IMR-90 (cell line): ENCODE results near the gene DEFB129. TPM values are rescaled to one million over a fixed set of nuclear protein-coding genes. Genes with fewer than 3 reads are reported as not detected.

Experiments used
- ATAC-seq: fragments of 200-7000 bp; cut with Tn5 transposase; 2 replicates; pipeline ENCODE4 v1.9.1; 2020; ENCODE audit warnings: low read depth, mild to moderate bottlenecking, moderate library complexity
- BruUV-seq: library from RNA; stranded (reverse); fragments of 400-500 nt; replicated peaks from 2 replicates; lab custom pipeline; 2021; lab: Mats Ljungman, UMichigan
- CTCF ChIA-PET: fragments of 300-600 bp; formaldehyde crosslinking; extraction: SDS; loops from one replicate; lab custom pipeline; 2021; ENCODE audit warnings: antibody characterized with exemption; lab: Yijun Ruan, JAX
- POLR2A ChIA-PET: fragments of 300-600 bp; sonication (Branson Sonifier 250); formaldehyde crosslinking; loops from one replicate; lab custom pipeline; 2022; ENCODE audit warnings: antibody characterized with exemption; ENCODE audit not compliant: unreplicated experiment; lab: Charles Lee
- DNase-seq: peaks from one replicate; pipeline ENCODE4 v3.0.0; 2013
- H2AFZ ChIP-seq: replicated peaks from 2 replicates; pipeline ENCODE3; 2013; ENCODE audit warnings: low read length, mild to moderate bottlenecking; ENCODE audit not compliant: poor library complexity
- H2AK5ac ChIP-seq: 2 replicates; pipeline ENCODE4 v1.6.1; 2013; ENCODE audit warnings: low read depth, low read length, inconsistent platforms
- H2AK9ac ChIP-seq: replicated peaks from 2 replicates; pipeline ENCODE3; 2013; ENCODE audit warnings: mild to moderate bottlenecking, low read depth, low read length, moderate library complexity; ENCODE audit not compliant: poor library complexity
- H2BK120ac ChIP-seq: 2 replicates; pipeline ENCODE4 v1.6.1; 2013; ENCODE audit warnings: low read depth, low read length, inconsistent platforms
- H2BK15ac ChIP-seq: 3 replicates; pipeline ENCODE4 v1.6.1; 2013; ENCODE audit warnings: low read depth, low read length, inconsistent platforms
- H2BK20ac ChIP-seq: 2 replicates; pipeline ENCODE4 v1.6.1; 2013; ENCODE audit warnings: low read depth, mild to moderate bottlenecking, inconsistent platforms, low read length, moderate library complexity
- H2BK5ac ChIP-seq: 2 replicates; pipeline ENCODE4 v1.6.1; 2013; ENCODE audit warnings: mild to moderate bottlenecking, low read depth, low read length, inconsistent platforms; ENCODE audit not compliant: poor library complexity, severe bottlenecking
- H3K14ac ChIP-seq: replicated peaks from 2 replicates; pipeline ENCODE4 v1.6.1; 2013; ENCODE audit warnings: low read depth, low read length, inconsistent platforms
- H3K18ac ChIP-seq: 2 replicates; pipeline ENCODE4 v1.6.1; 2013; ENCODE audit warnings: low read depth, low read length, control low read depth
- H3K23ac ChIP-seq: 2 replicates; pipeline ENCODE4 v1.6.1; 2013; ENCODE audit warnings: low read depth, low read length, inconsistent platforms
- H3K27ac ChIP-seq: 2 replicates; pipeline ENCODE4 v1.5.1; 2013; ENCODE audit warnings: mild to moderate bottlenecking, control low read depth, low read length; ENCODE audit not compliant: insufficient read depth
- H3K27me3 ChIP-seq: 2 replicates; pipeline ENCODE4 v1.6.1; 2013; ENCODE audit warnings: low read length; ENCODE audit not compliant: control insufficient read depth, insufficient read depth
- H3K36me3 ChIP-seq: 2 replicates; pipeline ENCODE4 v1.6.1; 2013; ENCODE audit warnings: low read length, mixed read lengths; ENCODE audit not compliant: control insufficient read depth, insufficient read depth
- H3K4ac ChIP-seq: 2 replicates; pipeline ENCODE4 v1.6.1; 2013; ENCODE audit warnings: low read depth, low read length, inconsistent platforms
- H3K4me1 ChIP-seq: 2 replicates; pipeline ENCODE4 v1.6.1; 2013; ENCODE audit warnings: low read length, mixed read lengths; ENCODE audit not compliant: control insufficient read depth, insufficient read depth
- H3K4me2 ChIP-seq: 2 replicates; pipeline ENCODE4 v1.6.1; 2013; ENCODE audit warnings: low read depth, mild to moderate bottlenecking, control low read depth, low read length, moderate library complexity
- H3K4me3 ChIP-seq: 2 replicates; pipeline ENCODE4 v1.5.1; 2013; ENCODE audit warnings: low read depth, mild to moderate bottlenecking, control low read depth, low read length, moderate library complexity; ENCODE audit not compliant: insufficient read depth
- H3K56ac ChIP-seq: 2 replicates; pipeline ENCODE4 v1.6.1; 2013; ENCODE audit warnings: low read length, inconsistent platforms; ENCODE audit not compliant: insufficient read depth; ENCODE audit errors: extremely low read depth
- H3K79me1 ChIP-seq, 2 experiments: 2 replicates each; pipeline ENCODE4 v1.6.1; 2013; ENCODE audit warnings: low read length in 2 of 2, inconsistent platforms in 1 of 2, low read depth in 1 of 2
- H3K9ac ChIP-seq: 2 replicates; pipeline ENCODE4 v1.6.1; 2013; ENCODE audit warnings: low read depth, low read length, control low read depth
- H3K9me1 ChIP-seq: 2 replicates; pipeline ENCODE4 v1.6.1; 2013; ENCODE audit warnings: low read length, inconsistent platforms; ENCODE audit not compliant: insufficient read depth
- H3K9me3 ChIP-seq: 2 replicates; pipeline ENCODE4 v1.6.1; 2013; ENCODE audit warnings: low read length; ENCODE audit not compliant: control insufficient read depth, insufficient read depth
- H4K20me1 ChIP-seq: 2 replicates; pipeline ENCODE4 v1.6.1; 2013; ENCODE audit warnings: low read length, inconsistent platforms; ENCODE audit not compliant: insufficient read depth
- H4K5ac ChIP-seq: 2 replicates; pipeline ENCODE4 v1.6.1; 2013; ENCODE audit warnings: mild to moderate bottlenecking, low read depth, low read length, control low read depth
- H4K8ac ChIP-seq, 2 experiments: 2 replicates each; pipeline ENCODE4 v1.6.1; 2013; ENCODE audit warnings: low read depth in 2 of 2, low read length in 2 of 2, control low read depth in 1 of 2, inconsistent platforms in 1 of 2
- H4K91ac ChIP-seq: 2 replicates; pipeline ENCODE4 v1.6.1; 2013; ENCODE audit warnings: low read depth, low read length, inconsistent platforms; ENCODE audit not compliant: insufficient read depth
- ELK1 ChIP-seq: fragments of 150-350 bp; IDR thresholded peaks from 2 replicates; pipeline ENCODE4 v1.6.1; 2016; ENCODE audit warnings: low read depth, mild to moderate bottlenecking, low read length, moderate library complexity, borderline replicate concordance
- RAD21 ChIP-seq: IDR thresholded peaks from 2 replicates; pipeline ENCODE4 v1.6.1; 2012; ENCODE audit warnings: low read length, improper control_type of control experiment
- WGBS, 2 experiments: methylation state at CpG; one replicate each; pipeline versions ENCODE4 v1.1.5 to v1.1.7; 2013; ENCODE audit warnings: missing lambda C conversion rate in 2 of 2; ENCODE audit not compliant: insufficient read length in 1 of 2; ENCODE audit errors: extremely low coverage in 2 of 2; 5-methylcytosine and 5-hydroxymethylcytosine counted together
- dilution Hi-C: fragments of 300-500 bp; cut with HindIII; formaldehyde crosslinking; loops from one replicate; pipeline ENCODE4 v1.14.3; 2018; ENCODE audit warnings: low sequenced_read_pairs; ENCODE audit not compliant: unreplicated experiment
- in situ Hi-C: fragments of 300-500 bp; cut with MboI; formaldehyde crosslinking; loops from 3 replicates; pipeline ENCODE4 v1.14.3; 2019; ENCODE audit warnings: low sequenced_read_pairs, inconsistent platforms, mixed read lengths
- intact Hi-C: fragments of 100-400 bp; cut with micrococcal nuclease; formaldehyde crosslinking; loops from 2 replicates; pipeline ENCODE4 v1.10.0; 2022
- polyA plus RNA-seq, 3 experiments: library from polyadenylated mRNA; depleted of rRNA; stranded (reverse); fragments of >200 nt; gene quantifications; 2 replicates each; pipeline ENCODE4 v1.2.3, GENCODE V29; 2012; ENCODE audit warnings: low replicate concordance in 1 of 3
- total RNA-seq: library from RNA; depleted of rRNA; stranded (reverse); fragments of >200 nt; gene quantifications from 2 replicates; pipeline ENCODE4 v1.2.3, GENCODE V29; 2012

DEFB129 gene
- total and polyA plus RNA-seq, 2 of the 4 experiments (the other 2 are of a cell fraction), result not detected

GRCh38 chr20:237489-237888 lies 10.4 kb downstream of the DEFB129 start:
- H3K4me1 ChIP-seq, result no peaks in the 10 kb centered on the region
- peak; percentile 35; the same call in 1 of the 2 replicates for ATAC-seq
- peak overlapping the region; percentile 34 for H3K4me2 ChIP-seq
- no peak overlapping the region for H4K91ac ChIP-seq
- POLR2A ChIA-PET, result no interaction called here
- H2AFZ ChIP-seq, result no peak overlapping the region
- no peak overlapping the region for H2AK5ac ChIP-seq
- no TSS peak for BruUV-seq
- no peak overlapping the region for H2BK15ac ChIP-seq
- H4K20me1 ChIP-seq, result no peaks in the 10 kb centered on the region
- peaks cover 2% of the 10 kb centered on the region; the same call in 1 of the 2 replicates for H3K27me3 ChIP-seq
- no peak overlapping the region for H3K27ac ChIP-seq
- peak; percentile 5 for DNase-seq
- no peak overlapping the region for H3K56ac ChIP-seq
- intact Hi-C loops, result no loop called here
- H2AK9ac ChIP-seq, result no peak overlapping the region
- H3K9ac ChIP-seq, result 0 out of 2 replicates have a peak overlapping the region, but pooled peaks have one; percentile 16
- H3K4me3 ChIP-seq, result no peak overlapping the region
- H3K23ac ChIP-seq, result no peak overlapping the region
- CTCF ChIA-PET, result no interaction called here
- no peak overlapping the region for H3K14ac ChIP-seq
- no peak overlapping the region for H4K5ac ChIP-seq
- H3K36me3 ChIP-seq, result no peaks in the 10 kb centered on the region
- no peak overlapping the region for H3K18ac ChIP-seq
- in situ Hi-C loops, result no loop called here
- TF ChIP-seq ELK1 (no peak), RAD21 (no peak)
- no peaks in the 10 kb centered on the region for H3K9me3 ChIP-seq
- no peak overlapping the region for H2BK20ac ChIP-seq
- H3K79me1 ChIP-seq, result no peaks in the 10 kb centered on the region
- no peak overlapping the region for H4K8ac ChIP-seq
- H2BK120ac ChIP-seq, result no peak overlapping the region
- H2BK5ac ChIP-seq, result no peak overlapping the region
- H3K4ac ChIP-seq, result no peak overlapping the region
- 0% methylated on average over 1 of the region's 4 CpGs; no CpG with 5 or more reads in 1 of the 2 experiments for WGBS, 2 experiments
- dilution Hi-C loops, result no loop called here
- H3K9me1 ChIP-seq, result no peaks in the 10 kb centered on the region
